Measurements from ENCODE around the gene STX4. TPM values are rescaled to one million over a fixed set of nuclear protein-coding genes. Genes with fewer than 3 reads are reported as not detected.

STX4 gene
- polyA plus RNA-seq, 3 donors, result 31.8 to 83.0 (median 66.8) TPM

DNA sequence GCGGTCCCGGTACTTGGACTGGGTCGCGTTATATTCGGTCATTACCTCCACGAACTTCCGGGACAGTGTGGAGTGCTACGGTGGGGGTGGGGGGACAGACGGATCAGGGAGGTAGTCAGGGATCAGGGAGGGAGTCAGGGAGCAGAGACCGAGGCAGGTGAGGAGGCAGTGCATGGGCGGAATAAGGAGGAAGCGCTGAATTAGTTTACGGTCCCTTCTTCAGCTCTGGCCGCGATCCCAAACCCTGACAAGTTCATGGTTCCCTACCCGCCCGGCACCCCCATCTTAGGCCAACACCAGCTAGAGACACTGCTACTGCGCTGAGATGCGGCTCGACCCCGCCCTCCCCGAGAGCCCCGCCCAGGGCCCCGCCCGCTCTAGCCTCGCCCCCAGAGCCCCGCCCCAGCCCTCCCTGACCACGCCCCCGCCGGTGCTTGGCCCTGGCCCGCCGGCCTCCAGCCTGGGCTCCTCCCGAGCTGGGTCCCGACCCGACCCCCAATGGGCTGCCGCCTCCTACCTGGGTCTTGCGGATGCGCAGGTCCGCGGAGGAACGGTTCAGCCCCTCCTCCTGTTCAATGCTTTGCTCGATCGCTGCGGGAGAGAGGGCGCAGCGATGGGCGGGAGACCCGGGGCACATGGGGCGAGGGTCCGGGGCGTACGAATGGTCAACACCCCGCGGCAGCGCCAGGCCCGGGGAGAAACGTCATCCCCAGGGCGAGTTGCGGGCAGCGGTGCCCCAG, 36.2 kb upstream of the STX4 start:
- WGBS, 3 donors, result 3 to 6% (median 4%) methylated on average over 47 to 60 of the region's 60 CpGs
- peak overlapping the region; percentile 7 for H3K27ac ChIP-seq (ENCODE audit: low read depth, low read length)

DNA sequence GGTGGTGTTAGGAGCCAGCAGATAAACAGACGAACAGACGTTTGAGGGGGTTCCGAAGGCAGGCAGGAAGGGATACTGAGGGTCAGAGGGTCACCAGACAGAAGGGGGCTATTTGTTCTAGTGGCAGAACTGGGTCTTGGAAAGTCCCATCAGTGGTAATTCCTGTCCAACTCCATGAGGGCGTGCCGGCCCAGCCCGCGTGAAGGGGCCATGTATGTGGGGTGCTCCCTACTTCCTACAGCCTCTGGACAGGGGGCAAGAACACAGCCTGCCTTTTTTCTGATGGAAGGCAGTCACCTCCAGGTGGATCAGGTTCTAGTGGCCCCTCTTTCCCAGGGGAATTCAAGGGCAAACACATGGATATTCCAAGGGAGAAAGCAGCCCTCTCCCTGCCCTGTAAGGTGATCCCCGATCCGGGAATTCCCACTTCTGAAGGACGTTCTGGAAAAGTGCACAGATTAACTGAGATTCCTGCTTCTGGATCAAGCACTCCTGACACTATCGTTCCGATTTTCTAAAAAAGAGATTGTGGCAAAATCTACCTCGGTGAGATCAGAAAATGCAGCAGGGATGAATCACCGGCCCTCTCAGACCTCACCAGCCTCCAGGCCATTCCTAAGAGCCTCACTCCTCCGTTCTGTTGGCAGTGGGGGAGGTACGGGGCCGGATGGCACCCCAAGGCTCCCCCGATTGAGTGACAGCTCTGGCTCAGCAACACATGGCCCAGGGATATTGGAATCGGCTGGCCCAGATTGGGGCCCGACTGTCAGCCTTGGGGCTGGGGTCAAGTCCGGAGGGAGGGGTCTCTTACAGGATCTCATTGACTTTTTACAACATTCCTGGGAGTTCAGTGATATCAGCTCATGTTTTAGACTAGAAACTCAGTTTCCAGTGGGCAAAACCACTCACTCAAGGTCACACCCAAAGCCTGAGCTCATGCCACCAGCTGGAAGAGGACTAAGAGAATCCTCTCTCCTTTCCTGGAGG, 35.3 kb upstream of the STX4 start:
- 60 to 65% (median 64%) methylated on average over 21 of the region's 21 CpGs for WGBS, 3 donors
- H3K27ac ChIP-seq (ENCODE audit: low read depth, low read length), result no peak overlapping the region

DNA sequence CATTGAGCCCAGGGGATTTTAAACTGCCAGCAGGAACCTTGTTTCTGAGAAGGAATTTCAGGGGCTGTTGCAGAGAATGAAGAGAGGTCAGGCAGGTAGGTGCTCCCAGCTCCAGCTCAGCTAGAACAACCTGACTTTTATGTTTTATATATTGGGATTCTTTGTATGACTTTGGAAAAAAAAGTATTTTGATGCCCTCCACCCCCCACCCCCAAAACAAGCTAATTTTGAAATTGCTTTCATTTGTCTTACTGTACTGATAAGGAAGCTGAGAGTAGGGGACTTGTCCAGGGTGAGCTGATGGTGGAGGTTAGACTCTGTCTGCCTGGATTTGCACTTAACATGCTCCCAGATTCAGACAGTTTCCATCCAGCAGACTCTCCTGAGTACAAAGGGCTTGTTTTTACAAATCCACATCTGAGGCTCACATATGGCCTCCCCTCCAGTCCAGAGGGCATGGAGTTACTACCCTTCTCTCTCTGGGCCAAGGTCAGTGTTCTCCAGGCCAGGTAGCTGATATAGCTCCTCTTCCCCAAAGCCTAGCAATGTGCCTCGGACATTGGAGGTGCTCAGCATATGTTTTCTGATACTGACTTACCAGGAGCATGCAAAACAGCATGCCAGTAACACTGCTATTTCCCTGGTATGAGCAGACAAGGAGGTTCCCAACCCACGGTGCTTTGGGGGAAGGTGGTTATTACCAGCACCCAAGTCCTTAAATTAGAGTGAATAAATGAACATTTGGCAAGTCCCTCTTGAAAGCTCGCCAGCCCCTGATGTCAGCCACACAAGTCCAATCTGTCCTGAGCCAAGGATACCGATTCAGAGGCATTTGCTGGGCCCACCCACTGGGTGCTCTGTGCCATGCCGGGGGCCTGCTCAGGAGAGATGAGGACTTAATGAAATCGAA, 34.3 kb upstream of the STX4 start:
- WGBS, 3 donors, result 56 to 70% (median 65%) methylated on average over 6 of the region's 6 CpGs
- no peak overlapping the region for H3K27ac ChIP-seq (ENCODE audit: low read depth, low read length)

GRCh38 chr16:31000671-31001382, 32.5 kb upstream of the STX4 start:
- WGBS, 3 donors, result 83 to 90% (median 84%) methylated on average over 17 to 19 of the region's 19 CpGs

DNA sequence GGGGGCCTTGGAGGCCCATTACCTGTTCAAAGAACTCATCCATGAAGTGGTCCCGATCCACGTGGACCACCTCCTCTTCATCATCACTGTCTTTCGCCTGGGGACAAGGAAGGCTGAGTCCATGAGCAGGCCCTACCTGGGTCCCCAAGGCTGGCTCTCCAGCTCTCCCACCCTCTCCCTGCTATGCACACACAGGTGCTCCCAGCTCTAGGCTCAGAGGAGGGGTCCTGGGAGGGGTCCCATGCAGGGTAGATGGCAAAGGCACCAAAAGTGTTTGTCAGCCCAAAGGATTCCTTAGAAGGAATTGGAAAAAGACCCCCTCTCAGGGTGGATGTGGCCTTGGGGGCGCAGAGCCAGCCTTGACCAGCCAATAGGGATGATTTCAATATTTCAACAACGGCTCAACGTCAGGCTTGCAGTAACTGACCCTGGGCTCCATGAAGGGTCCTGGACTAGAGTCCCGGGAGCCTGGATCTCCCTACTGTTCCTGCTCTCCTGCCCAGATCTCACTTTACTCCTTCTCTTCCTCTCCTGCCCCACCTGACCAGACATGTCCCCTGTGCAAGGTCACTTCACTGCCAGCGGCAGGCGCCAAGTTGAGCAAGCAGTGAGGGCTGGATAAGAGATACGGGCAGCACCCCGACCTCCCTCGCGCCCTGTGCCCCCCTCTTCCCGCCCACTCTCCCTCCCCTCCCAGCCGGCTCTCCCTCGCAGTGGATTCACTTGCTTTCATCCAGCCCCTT, 31.7 kb upstream of the STX4 start:
- no peak overlapping the region for H3K27ac ChIP-seq (ENCODE audit: low read depth, low read length)

More at GRCh38 chr16:31000671-31001382, 32.5 kb upstream of the STX4 start:
- H3K27ac ChIP-seq (ENCODE audit: low read depth, low read length), result no peak overlapping the region

DNA sequence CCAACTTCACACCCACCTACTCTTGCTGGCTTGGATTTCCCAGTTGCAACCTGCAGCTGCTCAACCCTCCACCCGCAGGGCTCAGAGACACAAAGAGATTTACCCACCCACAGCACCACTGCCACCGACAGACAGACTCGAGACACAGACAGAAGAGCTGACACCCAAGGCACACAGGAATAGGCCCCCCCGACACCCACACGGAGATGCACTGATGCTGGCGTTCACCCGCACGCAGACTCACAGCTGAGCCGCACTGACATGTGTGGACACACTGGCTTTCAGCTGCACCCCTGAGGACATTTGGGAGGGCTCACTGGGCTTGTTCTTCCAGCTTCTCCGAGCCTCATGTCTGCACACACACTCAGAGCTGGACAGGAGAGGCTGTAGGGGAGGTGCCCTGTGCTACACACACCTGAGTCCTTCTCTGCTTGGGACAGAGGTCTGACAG, 31.1 kb upstream of the STX4 start:
- no peak overlapping the region for H3K27ac ChIP-seq (ENCODE audit: low read depth, low read length)
- WGBS, 3 donors, result 66 to 70% (median 68%) methylated on average over 10 of the region's 10 CpGs

More for the DNA sequence above, 31.7 kb upstream of the STX4 start:
- WGBS, 3 donors, result 36 to 58% (median 58%) methylated on average over 16 of the region's 16 CpGs

GRCh38 chr16:31002862-31003341, 30.5 kb upstream of the STX4 start:
- H3K27ac ChIP-seq (ENCODE audit: low read depth, low read length), result no peak overlapping the region
- WGBS, 3 donors, result 83 to 89% (median 85%) methylated on average over 9 of the region's 9 CpGs

DNA sequence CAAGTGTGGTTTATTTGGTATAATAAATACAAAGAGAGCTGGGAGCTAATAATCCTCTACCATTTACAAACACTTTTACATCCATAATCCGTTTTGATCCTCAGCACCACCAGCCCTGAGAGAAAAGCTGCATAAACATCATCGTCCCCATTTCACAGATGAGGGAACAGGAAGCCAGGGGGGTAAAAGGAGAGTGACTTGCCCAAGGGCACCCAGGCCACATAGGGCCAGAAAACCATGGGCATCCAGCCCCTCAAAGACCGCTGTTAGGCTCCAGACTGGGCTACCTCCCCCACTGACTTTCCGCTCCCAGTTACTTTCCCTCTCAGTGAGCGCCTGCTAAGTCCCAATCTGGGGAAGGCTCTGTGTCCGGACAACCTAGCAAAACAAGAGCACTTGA, 29.6 kb upstream of the STX4 start:
- H3K27ac ChIP-seq (ENCODE audit: low read depth, low read length), result no peak overlapping the region
- WGBS, 3 donors, result 82 to 92% (median 90%) methylated on average over 6 of the region's 6 CpGs

GRCh38 chr16:31004658-31005057, 28.7 kb upstream of the STX4 start:
- 71 to 76% (median 76%) methylated on average over 2 of the region's 2 CpGs for WGBS, 3 donors
- no peak overlapping the region for H3K27ac ChIP-seq (ENCODE audit: low read depth, low read length)

DNA sequence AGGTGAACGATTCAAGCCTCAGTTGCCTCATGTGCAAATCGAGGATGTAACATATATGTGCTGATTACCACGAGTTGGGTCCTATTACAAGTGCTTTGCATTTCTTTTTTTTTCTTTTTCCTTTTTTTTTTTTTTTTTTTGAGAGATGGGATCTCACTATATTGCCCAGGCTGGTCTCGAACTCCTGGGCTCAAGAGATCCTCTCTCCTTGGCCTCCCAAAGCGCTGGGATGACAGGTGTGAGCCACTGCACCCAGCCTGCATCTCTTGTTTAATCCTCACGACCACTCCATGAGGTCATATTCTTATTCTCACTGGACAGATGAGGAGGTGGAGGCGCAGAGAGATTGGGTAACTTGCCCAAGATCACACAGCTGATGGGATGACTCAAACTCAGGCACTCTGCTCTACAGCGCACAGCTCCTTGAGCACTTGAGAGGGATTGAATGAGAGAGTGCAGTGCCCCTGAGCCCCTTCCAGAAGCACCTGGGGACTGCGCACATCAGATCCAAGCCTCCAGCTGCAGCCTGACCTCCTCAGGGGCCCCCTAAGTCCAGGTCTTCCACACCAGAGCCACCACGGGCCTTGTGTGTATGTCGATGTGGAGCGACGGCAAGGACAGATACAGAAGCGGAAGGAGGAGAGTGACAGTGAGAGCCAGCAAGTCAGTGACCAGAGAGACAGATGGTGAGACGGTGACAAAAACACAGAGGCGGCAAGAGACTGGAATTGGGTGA, 27.8 kb upstream of the STX4 start:
- WGBS, 3 donors, result 72 to 77% (median 74%) methylated on average over 16 of the region's 16 CpGs

DNA sequence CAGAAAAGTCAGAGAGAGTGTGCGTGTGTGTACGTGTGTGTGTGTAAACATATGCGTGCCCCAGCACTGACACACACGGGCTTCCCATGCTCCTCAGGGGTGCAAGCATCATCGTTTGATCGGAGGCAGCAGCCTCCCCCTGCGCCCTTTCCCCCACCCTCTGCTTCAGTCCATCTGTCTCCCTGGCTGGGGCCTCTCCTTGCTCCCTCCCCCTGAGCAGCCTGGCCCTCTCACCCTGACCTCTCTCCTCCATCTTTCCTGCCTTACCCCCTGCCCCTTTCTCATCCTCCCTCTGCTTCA, 27.3 kb upstream of the STX4 start:
- no peak overlapping the region for H3K27ac ChIP-seq (ENCODE audit: low read depth, low read length)
- 57 to 67% (median 63%) methylated on average over 4 to 7 of the region's 7 CpGs for WGBS, 3 donors

More for the DNA sequence above, 27.8 kb upstream of the STX4 start:
- H3K27ac ChIP-seq (ENCODE audit: low read depth, low read length), result no peak overlapping the region

- 92 to 96% (median 95%) methylated on average over 8 of the region's 8 CpGs for WGBS, 3 donors
- H3K27ac ChIP-seq (ENCODE audit: low read depth, low read length), result no peak overlapping the region
Observed at GRCh38 chr16:31006589-31006988, 26.8 kb upstream of the STX4 start.

- 55 to 63% (median 61%) methylated on average over 6 of the region's 6 CpGs for WGBS, 3 donors
- no peak overlapping the region for H3K27ac ChIP-seq (ENCODE audit: low read depth, low read length)
Observed at GRCh38 chr16:31007684-31008083, 25.7 kb upstream of the STX4 start.

- no peak overlapping the region for H3K27ac ChIP-seq (ENCODE audit: low read depth, low read length)
- 58 to 74% (median 68%) methylated on average over 6 of the region's 6 CpGs for WGBS, 3 donors
Observed at GRCh38 chr16:31008149-31008548, 25.2 kb upstream of the STX4 start.

- WGBS, 3 donors, result 63 to 94% (median 89%) methylated on average over 5 of the region's 5 CpGs
- no peak overlapping the region for H3K27ac ChIP-seq (ENCODE audit: low read depth, low read length)
Observed at GRCh38 chr16:31008551-31008950, 24.8 kb upstream of the STX4 start.

GRCh38 chr16:31009120-31009519, 24.2 kb upstream of the STX4 start:
- WGBS, 3 donors, result 79 to 84% (median 83%) methylated on average over 7 of the region's 7 CpGs
- no peak overlapping the region for H3K27ac ChIP-seq (ENCODE audit: low read depth, low read length)

Measured in adipose tissue (tissue), 3 donors.